Effector memory CD4-positive, alpha-beta T cell (primary cell): Measurements from ENCODE around the gene SOX4.

Experiments used
- DNase-seq, 3 donors: peaks; one replicate each; pipeline ENCODE4 v3.0.0-alpha.2; 2020
- H3K27ac ChIP-seq: 2 replicates; pipeline ENCODE4 v1.7.0; 2013; ENCODE audit warnings: mild to moderate bottlenecking, low read length, moderate library complexity; ENCODE audit not compliant: insufficient read depth, poor library complexity, severe bottlenecking
- H3K27me3 ChIP-seq: replicated peaks from 2 replicates; pipeline ENCODE4 v1.7.0; 2013; ENCODE audit warnings: mild to moderate bottlenecking, low read length; ENCODE audit not compliant: insufficient read depth, control insufficient read depth, poor library complexity, severe bottlenecking
- H3K36me3 ChIP-seq: 2 replicates; pipeline ENCODE4 v1.7.0; 2013; ENCODE audit warnings: mild to moderate bottlenecking, low read length, moderate library complexity; ENCODE audit not compliant: control insufficient read depth, insufficient read depth
- H3K4me1 ChIP-seq: 2 replicates; pipeline ENCODE4 v1.7.0; 2013; ENCODE audit warnings: low read length, mild to moderate bottlenecking; ENCODE audit not compliant: control insufficient read depth, insufficient read depth, poor library complexity, severe bottlenecking
- H3K4me3 ChIP-seq: 2 replicates; pipeline ENCODE4 v1.7.0; 2013; ENCODE audit warnings: low read length, low read depth, mild to moderate bottlenecking; ENCODE audit not compliant: insufficient read depth, poor library complexity, severe bottlenecking
- H3K9me3 ChIP-seq: 2 replicates; pipeline ENCODE4 v1.7.0; 2013; ENCODE audit warnings: mild to moderate bottlenecking, low read length, moderate library complexity; ENCODE audit not compliant: control insufficient read depth

The SOX4 gene

GRCh38 chr6:21599051-21599696, 5.6 kb downstream of the SOX4 start:
- Histone ChIP-seq H3K9me3 (no peaks in the 10 kb centered on the region), H3K27ac (no peak overlapping the region), H3K4me3 (no peak overlapping the region), H3K27me3 (peaks cover 19% of the 10 kb centered on the region), H3K36me3 (no peaks in the 10 kb centered on the region), H3K4me1 (peaks cover 11% of the 10 kb centered on the region)
- no peak for DNase-seq

GRCh38 chr6:21601339-21601923, 7.9 kb downstream of the SOX4 start:
- no peak overlapping the region for H3K27ac ChIP-seq
- no peaks in the 10 kb centered on the region for H3K9me3 ChIP-seq
- peaks cover 4% of the 10 kb centered on the region for H3K4me1 ChIP-seq
- H3K27me3 ChIP-seq, result peaks cover 16% of the 10 kb centered on the region
- no peak for DNase-seq
- no peaks in the 10 kb centered on the region for H3K36me3 ChIP-seq
- H3K4me3 ChIP-seq, result no peak overlapping the region

DNA sequence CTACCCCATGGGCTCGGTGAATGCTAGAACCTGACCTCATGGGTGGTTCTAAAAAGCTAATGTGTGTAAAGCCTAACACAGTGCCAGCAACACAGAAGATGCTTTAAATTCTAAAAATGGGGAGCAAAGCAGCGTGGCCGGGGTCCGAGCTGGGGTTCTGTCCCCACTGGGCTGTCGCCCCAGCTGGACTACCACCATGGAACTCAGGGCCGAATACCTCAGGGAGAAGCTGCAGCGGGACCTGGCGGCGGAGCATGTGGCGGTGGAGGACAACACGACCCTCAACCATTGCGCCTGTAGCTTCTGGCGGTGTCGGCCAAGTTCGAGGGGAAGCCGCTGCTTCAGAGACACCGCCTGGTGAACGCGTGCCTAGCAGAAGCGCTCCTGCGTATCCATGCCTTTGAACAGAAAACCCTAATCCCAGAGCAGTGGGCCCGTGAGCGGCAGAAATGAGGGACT, 8.4 kb downstream of the SOX4 start:
- no peak overlapping the region for H3K4me3 ChIP-seq
- H3K27me3 ChIP-seq, result peaks cover 16% of the 10 kb centered on the region
- DNase-seq, result no peak
- H3K27ac ChIP-seq, result no peak overlapping the region
- H3K4me1 ChIP-seq, result no peaks in the 10 kb centered on the region
- H3K9me3 ChIP-seq, result no peaks in the 10 kb centered on the region
- no peaks in the 10 kb centered on the region for H3K36me3 ChIP-seq

GRCh38 chr6:21603082-21603952, 9.8 kb downstream of the SOX4 start:
- DNase-seq, result no peak
- no peak overlapping the region for H3K27ac ChIP-seq

DNA sequence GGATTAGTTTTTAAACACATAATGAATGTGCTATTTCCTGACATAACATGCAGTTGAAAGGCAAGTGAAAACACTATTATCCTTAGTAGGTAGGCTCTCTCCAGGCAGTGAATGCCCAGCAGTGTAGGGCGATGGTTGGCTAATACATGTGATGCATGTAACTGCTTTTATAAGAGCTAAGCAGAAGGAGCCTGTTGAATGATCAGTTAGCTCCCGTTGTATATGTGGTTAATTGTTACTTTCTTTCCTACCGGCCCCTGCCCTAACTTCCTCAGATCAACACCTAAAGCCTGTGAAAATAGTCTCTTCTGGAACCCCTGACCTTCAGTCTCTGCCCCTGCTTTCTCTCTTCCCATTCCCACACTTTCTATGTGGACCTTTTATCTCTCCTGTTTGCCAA, 10.5 kb downstream of the SOX4 start:
- H3K27me3 ChIP-seq, result peaks cover under 1% of the 10 kb centered on the region
- H3K36me3 ChIP-seq, result no peaks in the 10 kb centered on the region
- no peaks in the 10 kb centered on the region for H3K9me3 ChIP-seq
- no peak for DNase-seq
- H3K4me3 ChIP-seq, result no peak overlapping the region
- no peaks in the 10 kb centered on the region for H3K4me1 ChIP-seq
- H3K27ac ChIP-seq, result no peak overlapping the region

More at GRCh38 chr6:21603082-21603952, 9.8 kb downstream of the SOX4 start:
- Histone ChIP-seq H3K27me3 (peaks cover 8% of the 10 kb centered on the region), H3K36me3 (no peaks in the 10 kb centered on the region), H3K4me1 (no peaks in the 10 kb centered on the region), H3K4me3 (no peak overlapping the region), H3K9me3 (no peaks in the 10 kb centered on the region)

GRCh38 chr6:21605166-21605565, 11.6 kb downstream of the SOX4 start:
- Histone ChIP-seq H3K27ac (no peak overlapping the region), H3K27me3 (no peaks in the 10 kb centered on the region), H3K9me3 (no peaks in the 10 kb centered on the region), H3K4me3 (no peak overlapping the region), H3K36me3 (no peaks in the 10 kb centered on the region), H3K4me1 (no peaks in the 10 kb centered on the region)
- DNase-seq, result no peak

DNA sequence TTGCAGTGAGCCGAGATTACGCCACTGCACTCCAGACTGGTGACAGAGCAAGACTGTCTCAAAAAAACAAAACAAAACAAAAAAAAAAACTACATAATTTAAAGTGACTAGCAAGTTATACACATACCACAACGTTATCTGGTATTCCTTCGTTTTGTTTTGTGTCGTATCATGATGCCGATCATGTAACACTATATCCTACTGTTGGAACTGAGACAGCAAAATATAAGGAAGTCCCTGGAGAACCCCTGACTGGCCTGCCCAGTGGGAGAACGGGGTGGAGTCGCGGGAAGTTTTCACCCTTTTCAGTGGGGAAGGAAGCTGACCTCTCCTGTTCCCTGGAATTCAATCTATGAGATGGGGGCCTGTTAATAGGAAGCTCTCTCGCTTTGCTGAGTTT, 15.1 kb downstream of the SOX4 start:
- H3K36me3 ChIP-seq, result no peaks in the 10 kb centered on the region
- no peaks in the 10 kb centered on the region for H3K9me3 ChIP-seq
- no peaks in the 10 kb centered on the region for H3K4me1 ChIP-seq
- H3K27me3 ChIP-seq, result no peaks in the 10 kb centered on the region
- H3K27ac ChIP-seq, result no peak overlapping the region
- no peak for DNase-seq
- no peak overlapping the region for H3K4me3 ChIP-seq

DNA sequence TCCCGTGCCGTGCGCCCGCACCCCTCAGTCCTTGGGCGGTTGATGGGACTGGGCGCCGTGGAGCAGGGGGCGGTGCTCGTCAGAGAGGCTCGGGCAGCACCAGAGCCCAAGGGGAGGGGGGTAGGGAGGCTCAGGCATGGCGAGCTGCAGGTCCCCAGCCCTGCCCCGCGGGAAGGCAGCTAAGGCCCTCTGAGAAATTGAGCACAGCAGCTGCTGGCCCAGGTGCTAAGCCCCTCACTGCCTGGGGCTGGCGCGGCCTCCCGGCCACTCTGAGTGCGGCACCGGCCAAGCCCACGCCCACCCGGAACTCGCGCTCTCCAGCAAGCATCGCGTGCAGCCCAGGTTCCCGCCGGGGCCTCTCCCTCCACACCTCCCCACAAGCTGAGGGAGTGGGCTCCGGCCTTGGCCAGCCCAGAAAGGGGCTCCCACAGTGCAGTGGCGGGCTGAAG, 16.4 kb downstream of the SOX4 start:
- Histone ChIP-seq H3K4me1 (no peaks in the 10 kb centered on the region), H3K27me3 (no peaks in the 10 kb centered on the region), H3K36me3 (no peaks in the 10 kb centered on the region), H3K4me3 (no peak overlapping the region), H3K9me3 (no peaks in the 10 kb centered on the region), H3K27ac (no peak overlapping the region)
- DNase-seq, result no peak

DNA sequence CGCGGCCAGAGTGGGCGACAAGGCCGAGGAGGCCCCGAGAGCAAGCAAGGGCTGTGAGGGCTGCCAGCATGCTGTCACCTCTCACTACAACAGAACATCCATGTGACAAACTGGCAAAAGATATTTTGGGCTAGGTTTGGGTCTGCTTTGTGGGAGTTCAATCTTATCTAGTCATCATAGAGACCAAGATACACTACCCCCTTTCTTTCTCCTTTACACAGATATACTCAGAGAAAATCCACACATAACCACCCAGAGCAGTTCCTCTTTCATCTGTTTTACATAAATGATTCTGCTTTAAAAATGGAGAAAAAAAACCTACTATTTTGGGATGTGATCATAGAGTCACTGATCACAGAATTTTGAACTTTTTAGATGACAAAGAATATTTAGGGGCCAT, 16.8 kb downstream of the SOX4 start:
- H3K36me3 ChIP-seq, result no peaks in the 10 kb centered on the region
- no peak for DNase-seq

DNA sequence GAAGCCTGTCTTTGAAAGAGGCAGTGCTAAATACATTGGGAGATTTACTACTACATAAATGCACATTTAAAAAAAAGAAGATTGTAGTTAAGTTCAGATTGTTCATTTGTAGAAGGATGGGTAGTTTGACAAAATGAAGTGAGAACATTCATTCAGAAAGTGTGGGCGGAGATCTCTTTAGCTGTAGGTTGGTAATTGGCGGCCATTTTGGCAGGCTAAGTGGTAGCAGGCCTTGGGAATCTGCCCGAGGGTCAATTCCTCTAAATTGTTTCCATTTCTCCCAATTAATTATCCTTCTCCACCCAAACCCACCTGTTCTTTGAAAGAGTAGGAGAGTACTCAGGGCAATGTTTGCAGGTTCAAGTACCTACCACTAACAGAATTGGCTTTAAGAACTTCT, 17.9 kb downstream of the SOX4 start:
- Histone ChIP-seq H3K9me3 (no peaks in the 10 kb centered on the region), H3K27ac (no peak overlapping the region), H3K4me1 (no peaks in the 10 kb centered on the region), H3K27me3 (no peaks in the 10 kb centered on the region), H3K36me3 (no peaks in the 10 kb centered on the region), H3K4me3 (no peak overlapping the region)
- DNase-seq, result no peak

More for the DNA sequence above, 16.8 kb downstream of the SOX4 start:
- H3K27me3 ChIP-seq, result no peaks in the 10 kb centered on the region
- H3K9me3 ChIP-seq, result no peaks in the 10 kb centered on the region
- H3K4me3 ChIP-seq, result no peak overlapping the region
- no peaks in the 10 kb centered on the region for H3K4me1 ChIP-seq
- no peak overlapping the region for H3K27ac ChIP-seq
